ENCODE data around the gene MAL.
"Not testable (repeated sequence)": the region's sequence is repeated elsewhere in the genome, so short reads cannot be mapped to it uniquely, and the experiment has no call there.

The MAL gene

GRCh38 chr2:95032868-95033603 lies 7.5 kb downstream of the MAL start:
- Histone ChIP-seq H3K27me3 (replicated peaks) (no peaks in the 10 kb centered on the region), H3K36me3 (replicated peaks) (no peaks in the 10 kb centered on the region), H3K27ac (no peak overlapping the region), H3K4me3 (ENCODE audit: low read depth, low read length) (no peak overlapping the region)
- in situ Hi-C loops (cut with HindIII; ENCODE audit: low pct_ligation_motif_present, low sequenced_read_pairs) = no loop called here
- no peak for TF ChIP-seq CTCF (IDR thresholded peaks at IDR 0.05; ENCODE audit: low read depth, low read length, missing control alignments)
- no peak for DNase-seq

- Histone ChIP-seq H3K27ac (no peak overlapping the region), H3K4me3 (ENCODE audit: low read depth, low read length) (no peak overlapping the region), H3K27me3 (replicated peaks) (no peaks in the 10 kb centered on the region), H3K36me3 (replicated peaks) (no peaks in the 10 kb centered on the region)
- in situ Hi-C loops (cut with HindIII; ENCODE audit: low pct_ligation_motif_present, low sequenced_read_pairs) = no loop called here
- DNase-seq = no peak
- TF ChIP-seq CTCF (IDR thresholded peaks at IDR 0.05; ENCODE audit: low read depth, low read length, missing control alignments) = no peak
Observed at GRCh38 chr2:95034221-95034620, 8.7 kb downstream of the MAL start.

DNA sequence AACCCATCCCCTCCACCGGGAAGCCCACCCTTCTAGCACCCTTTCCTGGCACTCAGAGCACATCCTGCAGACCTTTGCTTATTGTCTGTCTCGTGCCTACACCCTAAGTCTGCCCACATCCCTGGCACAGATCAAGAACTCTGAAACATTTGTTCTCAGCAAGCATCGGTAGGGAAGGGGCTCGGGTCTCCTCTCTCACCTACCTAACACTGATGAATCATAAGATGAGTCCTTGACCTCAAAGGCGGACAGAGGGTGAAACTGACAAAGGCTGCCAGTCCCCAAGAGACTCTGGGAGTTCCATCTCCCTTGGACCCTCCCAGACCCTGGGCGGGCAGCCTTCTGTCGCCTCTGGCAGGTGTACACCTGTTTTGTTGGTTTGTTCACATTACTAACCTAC lies 9.3 kb downstream of the MAL start:
- TF ChIP-seq CTCF (IDR thresholded peaks at IDR 0.05; ENCODE audit: low read depth, low read length, missing control alignments) = no peak

GRCh38 chr2:95036596-95037383 lies 11.3 kb downstream of the MAL start:
- no peak for DNase-seq
- H3K4me3 ChIP-seq (ENCODE audit: low read depth, low read length) = no peak overlapping the region
- H3K27me3 ChIP-seq (replicated peaks) = no peaks in the 10 kb centered on the region
- no peaks in the 10 kb centered on the region for H3K36me3 ChIP-seq (replicated peaks)
- no peak overlapping the region for H3K27ac ChIP-seq
- no peak for TF ChIP-seq CTCF (IDR thresholded peaks at IDR 0.05; ENCODE audit: low read depth, low read length, missing control alignments)
- in situ Hi-C loops (cut with HindIII; ENCODE audit: low pct_ligation_motif_present, low sequenced_read_pairs) = no loop called here

More for the DNA sequence above, 9.3 kb downstream of the MAL start:
- no peaks in the 10 kb centered on the region for H3K27me3 ChIP-seq (replicated peaks)
- no peak overlapping the region for H3K4me3 ChIP-seq (ENCODE audit: low read depth, low read length)
- in situ Hi-C loops (cut with HindIII; ENCODE audit: low pct_ligation_motif_present, low sequenced_read_pairs) = no loop called here
- H3K27ac ChIP-seq = no peak overlapping the region
- H3K36me3 ChIP-seq (replicated peaks) = no peaks in the 10 kb centered on the region
- DNase-seq = no peak

DNA sequence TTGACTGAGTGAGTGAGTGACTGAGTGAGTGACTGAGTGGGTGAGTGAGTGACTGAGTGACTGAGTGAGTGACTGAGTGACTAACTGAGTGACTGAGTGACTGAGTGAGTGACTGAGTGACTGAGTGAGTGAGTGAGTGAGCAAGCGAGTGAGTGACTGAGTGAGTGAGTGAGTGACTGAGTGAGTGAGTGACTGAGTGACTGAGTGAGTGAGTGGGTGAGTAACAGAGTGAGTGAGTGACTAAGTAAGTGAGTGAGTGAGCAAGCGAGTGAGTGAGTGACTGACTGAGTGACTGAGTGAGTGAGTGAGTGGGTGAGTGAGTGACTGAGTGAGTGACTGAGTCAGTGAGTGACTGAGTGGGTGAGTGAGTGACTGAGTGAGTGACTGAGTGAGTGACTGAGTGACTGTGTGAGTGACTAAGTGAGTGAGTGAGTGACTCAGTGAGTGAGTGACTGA lies 11.9 kb downstream of the MAL start:
- Histone ChIP-seq H3K27me3 (replicated peaks) (no peaks in the 10 kb centered on the region), H3K4me3 (ENCODE audit: low read depth, low read length) (no peak overlapping the region), H3K36me3 (replicated peaks) (no peaks in the 10 kb centered on the region), H3K27ac (no peak overlapping the region)
- TF ChIP-seq CTCF (IDR thresholded peaks at IDR 0.05; ENCODE audit: low read depth, low read length, missing control alignments) = no peak
- no peak for DNase-seq
- in situ Hi-C loops (cut with HindIII; ENCODE audit: low pct_ligation_motif_present, low sequenced_read_pairs) = no loop called here

DNA sequence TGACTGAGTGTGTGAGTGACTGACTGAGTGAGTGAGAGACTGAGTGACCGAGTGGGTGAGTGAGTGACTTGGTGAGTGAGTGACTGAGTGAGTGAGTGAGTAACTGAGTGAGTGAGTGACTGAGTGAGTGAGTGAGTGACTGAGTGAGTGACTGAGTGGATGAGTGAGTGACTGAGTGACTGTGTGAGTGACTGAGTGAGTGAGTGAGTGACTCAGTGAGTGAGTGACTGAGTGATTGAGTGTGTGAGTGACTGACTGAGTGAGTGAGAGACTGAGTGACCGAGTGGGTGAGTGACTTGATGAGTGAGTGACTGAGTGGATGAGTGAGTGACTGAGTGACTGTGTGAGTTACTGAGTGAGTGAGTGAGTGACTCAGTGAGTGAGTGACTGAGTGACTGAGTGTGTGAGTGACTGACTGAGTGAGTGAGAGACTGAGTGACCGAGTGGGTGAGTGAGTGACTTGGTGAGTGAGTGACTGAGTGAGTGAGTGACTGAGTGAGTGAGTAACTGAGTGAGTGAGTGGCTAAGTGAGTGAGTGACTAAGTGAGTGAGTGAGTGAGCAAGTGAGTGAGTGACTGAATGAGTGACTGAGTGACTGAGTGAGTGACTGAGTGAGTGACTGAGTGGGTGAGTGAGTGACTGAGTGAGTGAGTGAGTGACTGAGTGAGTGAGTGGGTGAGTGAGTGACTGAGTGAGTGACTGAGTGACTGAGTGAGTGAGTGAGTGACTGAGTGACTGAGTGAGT lies 12.5 kb downstream of the MAL start:
- in situ Hi-C loops (cut with HindIII; ENCODE audit: low pct_ligation_motif_present, low sequenced_read_pairs); DNase-seq; H3K36me3 ChIP-seq (replicated peaks); H3K4me3 ChIP-seq (ENCODE audit: low read depth, low read length); H3K27ac ChIP-seq; H3K27me3 ChIP-seq (replicated peaks): not testable (repeated sequence)
